HG02840 (cell line): Measurements from ENCODE around the gene CCNK.

Source experiments
- ATAC-seq: cut with Tn5 transposase; IDR thresholded peaks from one replicate; pipeline ENCODE4 v1.9.1; 2021; ENCODE audit warnings: mild to moderate bottlenecking, moderate library complexity, moderate number of reproducible peaks; ENCODE audit not compliant: unreplicated experiment, low FRiP score

CCNK gene

GRCh38 chr14:99518441-99519346 is 37.5 kb downstream of the CCNK start:
- no peak for ATAC-seq

GRCh38 chr14:99519347-99519881 is 38.2 kb downstream of the CCNK start:
- no peak for ATAC-seq

- no peak for ATAC-seq
Measured at GRCh38 chr14:99519931-99520421, 38.8 kb downstream of the CCNK start.

- ATAC-seq, result no peak
Measured at GRCh38 chr14:99520571-99521081, 39.4 kb downstream of the CCNK start.

GRCh38 chr14:99521176-99522024 is 40.2 kb downstream of the CCNK start:
- no peak for ATAC-seq

GRCh38 chr14:99522025-99522401 is 40.8 kb downstream of the CCNK start:
- no peak for ATAC-seq

GRCh38 chr14:99522457-99522891 is 41.3 kb downstream of the CCNK start:
- no peak for ATAC-seq

- no peak for ATAC-seq
Measured at GRCh38 chr14:99522934-99523703, 41.9 kb downstream of the CCNK start.

GRCh38 chr14:99523704-99524055 is 42.5 kb downstream of the CCNK start:
- no peak for ATAC-seq

GRCh38 chr14:99524091-99524661 is 43.0 kb downstream of the CCNK start:
- no peak for ATAC-seq

GRCh38 chr14:99524804-99525698 is 43.8 kb downstream of the CCNK start:
- ATAC-seq, result no peak

GRCh38 chr14:99525699-99526080 is 44.5 kb downstream of the CCNK start:
- ATAC-seq, result no peak

GRCh38 chr14:99527026-99527425 is 45.8 kb downstream of the CCNK start:
- ATAC-seq, result no peak

- ATAC-seq, result no peak
Measured at GRCh38 chr14:99527427-99528076, 46.3 kb downstream of the CCNK start.

- ATAC-seq, result no peak
Measured at GRCh38 chr14:99529899-99530298, 48.7 kb downstream of the CCNK start.

GRCh38 chr14:99530407-99531155 is 49.4 kb downstream of the CCNK start:
- no peak for ATAC-seq

GRCh38 chr14:99531251-99532096 is 50.3 kb downstream of the CCNK start:
- no peak for ATAC-seq
